IMR-90 (cell line): ENCODE results near the gene PEX26. TPM values are rescaled to one million over a fixed set of nuclear protein-coding genes. Genes with fewer than 3 reads are reported as not detected.

Experiments used
- ATAC-seq: fragments of 200-7000 bp; cut with Tn5 transposase; 2 replicates; pipeline ENCODE4 v1.9.1; 2020; ENCODE audit warnings: low read depth, mild to moderate bottlenecking, moderate library complexity
- BruUV-seq: library from RNA; stranded (reverse); fragments of 400-500 nt; replicated peaks from 2 replicates; lab custom pipeline; 2021; lab: Mats Ljungman, UMichigan
- CTCF ChIA-PET: fragments of 300-600 bp; formaldehyde crosslinking; extraction: SDS; loops from one replicate; lab custom pipeline; 2021; ENCODE audit warnings: antibody characterized with exemption; lab: Yijun Ruan, JAX
- POLR2A ChIA-PET: fragments of 300-600 bp; sonication (Branson Sonifier 250); formaldehyde crosslinking; loops from one replicate; lab custom pipeline; 2022; ENCODE audit warnings: antibody characterized with exemption; ENCODE audit not compliant: unreplicated experiment; lab: Charles Lee
- DNase-seq: peaks from one replicate; pipeline ENCODE4 v3.0.0; 2013
- H2AFZ ChIP-seq: replicated peaks from 2 replicates; pipeline ENCODE3; 2013; ENCODE audit warnings: low read length, mild to moderate bottlenecking; ENCODE audit not compliant: poor library complexity
- H2AK5ac ChIP-seq: 2 replicates; pipeline ENCODE4 v1.6.1; 2013; ENCODE audit warnings: low read depth, low read length, inconsistent platforms
- H2AK9ac ChIP-seq: replicated peaks from 2 replicates; pipeline ENCODE3; 2013; ENCODE audit warnings: mild to moderate bottlenecking, low read depth, low read length, moderate library complexity; ENCODE audit not compliant: poor library complexity
- H2BK120ac ChIP-seq: 2 replicates; pipeline ENCODE4 v1.6.1; 2013; ENCODE audit warnings: low read depth, low read length, inconsistent platforms
- H2BK15ac ChIP-seq: 3 replicates; pipeline ENCODE4 v1.6.1; 2013; ENCODE audit warnings: low read depth, low read length, inconsistent platforms
- H2BK20ac ChIP-seq: 2 replicates; pipeline ENCODE4 v1.6.1; 2013; ENCODE audit warnings: low read depth, mild to moderate bottlenecking, inconsistent platforms, low read length, moderate library complexity
- H2BK5ac ChIP-seq: 2 replicates; pipeline ENCODE4 v1.6.1; 2013; ENCODE audit warnings: mild to moderate bottlenecking, low read depth, low read length, inconsistent platforms; ENCODE audit not compliant: poor library complexity, severe bottlenecking
- H3K14ac ChIP-seq: replicated peaks from 2 replicates; pipeline ENCODE4 v1.6.1; 2013; ENCODE audit warnings: low read depth, low read length, inconsistent platforms
- H3K18ac ChIP-seq: 2 replicates; pipeline ENCODE4 v1.6.1; 2013; ENCODE audit warnings: low read depth, low read length, control low read depth
- H3K23ac ChIP-seq: 2 replicates; pipeline ENCODE4 v1.6.1; 2013; ENCODE audit warnings: low read depth, low read length, inconsistent platforms
- H3K27ac ChIP-seq: 2 replicates; pipeline ENCODE4 v1.5.1; 2013; ENCODE audit warnings: mild to moderate bottlenecking, control low read depth, low read length; ENCODE audit not compliant: insufficient read depth
- H3K27me3 ChIP-seq: 2 replicates; pipeline ENCODE4 v1.6.1; 2013; ENCODE audit warnings: low read length; ENCODE audit not compliant: control insufficient read depth, insufficient read depth
- H3K36me3 ChIP-seq: 2 replicates; pipeline ENCODE4 v1.6.1; 2013; ENCODE audit warnings: low read length, mixed read lengths; ENCODE audit not compliant: control insufficient read depth, insufficient read depth
- H3K4ac ChIP-seq: 2 replicates; pipeline ENCODE4 v1.6.1; 2013; ENCODE audit warnings: low read depth, low read length, inconsistent platforms
- H3K4me1 ChIP-seq: 2 replicates; pipeline ENCODE4 v1.6.1; 2013; ENCODE audit warnings: low read length, mixed read lengths; ENCODE audit not compliant: control insufficient read depth, insufficient read depth
- H3K4me2 ChIP-seq: 2 replicates; pipeline ENCODE4 v1.6.1; 2013; ENCODE audit warnings: low read depth, mild to moderate bottlenecking, control low read depth, low read length, moderate library complexity
- H3K4me3 ChIP-seq: 2 replicates; pipeline ENCODE4 v1.5.1; 2013; ENCODE audit warnings: low read depth, mild to moderate bottlenecking, control low read depth, low read length, moderate library complexity; ENCODE audit not compliant: insufficient read depth
- H3K56ac ChIP-seq: 2 replicates; pipeline ENCODE4 v1.6.1; 2013; ENCODE audit warnings: low read length, inconsistent platforms; ENCODE audit not compliant: insufficient read depth; ENCODE audit errors: extremely low read depth
- H3K79me1 ChIP-seq, 2 experiments: 2 replicates each; pipeline ENCODE4 v1.6.1; 2013; ENCODE audit warnings: low read length in 2 of 2, inconsistent platforms in 1 of 2, low read depth in 1 of 2
- H3K9ac ChIP-seq: 2 replicates; pipeline ENCODE4 v1.6.1; 2013; ENCODE audit warnings: low read depth, low read length, control low read depth
- H3K9me1 ChIP-seq: 2 replicates; pipeline ENCODE4 v1.6.1; 2013; ENCODE audit warnings: low read length, inconsistent platforms; ENCODE audit not compliant: insufficient read depth
- H3K9me3 ChIP-seq: 2 replicates; pipeline ENCODE4 v1.6.1; 2013; ENCODE audit warnings: low read length; ENCODE audit not compliant: control insufficient read depth, insufficient read depth
- H4K20me1 ChIP-seq: 2 replicates; pipeline ENCODE4 v1.6.1; 2013; ENCODE audit warnings: low read length, inconsistent platforms; ENCODE audit not compliant: insufficient read depth
- H4K5ac ChIP-seq: 2 replicates; pipeline ENCODE4 v1.6.1; 2013; ENCODE audit warnings: mild to moderate bottlenecking, low read depth, low read length, control low read depth
- H4K8ac ChIP-seq, 2 experiments: 2 replicates each; pipeline ENCODE4 v1.6.1; 2013; ENCODE audit warnings: low read depth in 2 of 2, low read length in 2 of 2, control low read depth in 1 of 2, inconsistent platforms in 1 of 2
- H4K91ac ChIP-seq: 2 replicates; pipeline ENCODE4 v1.6.1; 2013; ENCODE audit warnings: low read depth, low read length, inconsistent platforms; ENCODE audit not compliant: insufficient read depth
- BHLHE40 ChIP-seq: fragments of 150-350 bp; IDR thresholded peaks from 2 replicates; pipeline ENCODE4 v1.6.1; 2016; ENCODE audit warnings: mild to moderate bottlenecking, low read depth, low read length
- MAFK ChIP-seq: IDR thresholded peaks from 2 replicates; pipeline ENCODE4 v1.6.1; 2012; ENCODE audit warnings: low read depth, low read length, improper control_type of control experiment
- MXI1 ChIP-seq: IDR thresholded peaks from 2 replicates; pipeline ENCODE4 v1.6.1; 2012; ENCODE audit warnings: low read depth, mild to moderate bottlenecking, low read length, moderate library complexity, borderline replicate concordance
- NFE2L2 ChIP-seq: fragments of 150-350 bp; IDR thresholded peaks from 2 replicates; pipeline ENCODE4 v1.6.1; 2016; ENCODE audit warnings: low read depth, mild to moderate bottlenecking, low read length
- WGBS, 2 experiments: methylation state at CpG; one replicate each; pipeline versions ENCODE4 v1.1.5 to v1.1.7; 2013; ENCODE audit warnings: missing lambda C conversion rate in 2 of 2; ENCODE audit not compliant: insufficient read length in 1 of 2; ENCODE audit errors: extremely low coverage in 2 of 2; 5-methylcytosine and 5-hydroxymethylcytosine counted together
- dilution Hi-C: fragments of 300-500 bp; cut with HindIII; formaldehyde crosslinking; loops from one replicate; pipeline ENCODE4 v1.14.3; 2018; ENCODE audit warnings: low sequenced_read_pairs; ENCODE audit not compliant: unreplicated experiment
- in situ Hi-C: fragments of 300-500 bp; cut with MboI; formaldehyde crosslinking; loops from 3 replicates; pipeline ENCODE4 v1.14.3; 2019; ENCODE audit warnings: low sequenced_read_pairs, inconsistent platforms, mixed read lengths
- intact Hi-C: fragments of 100-400 bp; cut with micrococcal nuclease; formaldehyde crosslinking; loops from 2 replicates; pipeline ENCODE4 v1.10.0; 2022
- polyA plus RNA-seq, 3 experiments: library from polyadenylated mRNA; depleted of rRNA; stranded (reverse); fragments of >200 nt; gene quantifications; 2 replicates each; pipeline ENCODE4 v1.2.3, GENCODE V29; 2012; ENCODE audit warnings: low replicate concordance in 1 of 3
- total RNA-seq: library from RNA; depleted of rRNA; stranded (reverse); fragments of >200 nt; gene quantifications from 2 replicates; pipeline ENCODE4 v1.2.3, GENCODE V29; 2012

The PEX26 gene
- total and polyA plus RNA-seq, 2 of the 4 experiments (the other 2 are of a cell fraction) = 12.2 to 18.5 TPM

DNA sequence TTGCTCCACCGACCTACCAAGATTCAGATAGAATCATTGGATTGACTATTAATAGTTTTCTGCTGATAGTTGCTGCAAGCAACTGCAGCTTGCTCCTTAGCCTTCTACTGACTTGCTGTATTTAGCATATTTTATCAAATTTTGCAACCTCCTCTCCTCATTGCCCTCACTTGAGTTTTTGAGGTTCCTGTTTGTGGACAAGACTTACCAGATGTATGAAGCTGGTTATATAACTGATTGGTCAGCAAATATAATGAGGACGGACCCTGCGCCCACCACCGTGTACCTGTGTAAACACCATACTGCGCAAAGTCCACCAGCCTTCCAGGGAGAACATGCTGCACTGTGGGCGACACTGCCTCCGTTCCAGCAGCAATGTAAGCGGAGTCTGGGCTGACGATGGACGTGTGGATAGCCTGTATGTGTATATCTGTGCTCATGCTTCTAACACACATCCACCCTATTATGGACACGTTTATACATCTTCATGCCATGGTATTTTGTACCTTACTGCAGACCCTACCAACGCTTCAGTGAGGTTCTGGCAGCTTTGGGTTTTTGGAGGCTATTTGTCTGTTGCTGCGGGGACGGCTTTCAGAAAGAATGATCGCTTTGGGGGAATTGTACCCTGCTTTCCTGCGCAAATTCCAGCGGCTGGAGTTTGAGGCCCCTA is 70.6 kb downstream of the PEX26 start:
- H2AK9ac ChIP-seq = no peak overlapping the region
- no peak overlapping the region; the same call in 1 of the 2 replicates for H3K4ac ChIP-seq
- 93% methylated on average over 3 of the region's 17 CpGs; no CpG with 5 or more reads in 1 of the 2 experiments for WGBS, 2 experiments
- BruUV-seq = no TSS peak
- H4K8ac ChIP-seq = no peak overlapping the region
- no peak overlapping the region for H2BK5ac ChIP-seq
- POLR2A ChIA-PET = no interaction called here
- no peak overlapping the region for H3K4me2 ChIP-seq
- no peak overlapping the region for H3K27ac ChIP-seq
- no peaks in the 10 kb centered on the region for H3K27me3 ChIP-seq
- H3K36me3 ChIP-seq = no peaks in the 10 kb centered on the region
- no peaks in the 10 kb centered on the region for H4K20me1 ChIP-seq
- peaks cover 3 to 4% of the 10 kb centered on the region in 2 experiments; a peak in 1 of 4 replicates for H3K79me1 ChIP-seq
- no peak overlapping the region for H3K9ac ChIP-seq
- H4K5ac ChIP-seq = no peak overlapping the region
- TF ChIP-seq BHLHE40 (no peak), MXI1 (no peak), NFE2L2 (no peak), MAFK (peak; percentile 53)
- H3K23ac ChIP-seq = no peak overlapping the region
- peak overlapping the region; percentile 39 for H2AFZ ChIP-seq
- H2BK120ac ChIP-seq = no peak overlapping the region
- no peak overlapping the region for H3K14ac ChIP-seq
- intact Hi-C loops = loop anchor here (5.0 kb wide), 1 partner anchor 56 kb away; no protein-coding TSS in a partner anchor
- no peak overlapping the region for H2BK15ac ChIP-seq
- no peak overlapping the region for H2BK20ac ChIP-seq
- DNase-seq (no peak), ATAC-seq (no peak)
- dilution Hi-C loops = no loop called here
- H3K4me3 ChIP-seq = no peak overlapping the region
- H4K91ac ChIP-seq = no peak overlapping the region
- H3K56ac ChIP-seq = no peak overlapping the region
- no peaks in the 10 kb centered on the region for H3K9me3 ChIP-seq
- H3K4me1 ChIP-seq = peaks cover 3% of the 10 kb centered on the region; the same call in 1 of the 2 replicates
- 0 out of 2 replicates have a peak, but pooled peaks cover 2% of the 10 kb centered on the region for H3K9me1 ChIP-seq
- in situ Hi-C loops = no loop called here
- no peak overlapping the region for H3K18ac ChIP-seq
- H2AK5ac ChIP-seq = no peak overlapping the region
- CTCF ChIA-PET = no interaction called here
